IMR-90 (cell line): ENCODE results near the gene ADARB2. TPM values are rescaled to one million over a fixed set of nuclear protein-coding genes. Genes with fewer than 3 reads are reported as not detected.

Experiments used
- ATAC-seq: fragments of 200-7000 bp; cut with Tn5 transposase; 2 replicates; pipeline ENCODE4 v1.9.1; 2020; ENCODE audit warnings: low read depth, mild to moderate bottlenecking, moderate library complexity
- BruUV-seq: library from RNA; stranded (reverse); fragments of 400-500 nt; replicated peaks from 2 replicates; lab custom pipeline; 2021; lab: Mats Ljungman, UMichigan
- CTCF ChIA-PET: fragments of 300-600 bp; formaldehyde crosslinking; extraction: SDS; loops from one replicate; lab custom pipeline; 2021; ENCODE audit warnings: antibody characterized with exemption; lab: Yijun Ruan, JAX
- POLR2A ChIA-PET: fragments of 300-600 bp; sonication (Branson Sonifier 250); formaldehyde crosslinking; loops from one replicate; lab custom pipeline; 2022; ENCODE audit warnings: antibody characterized with exemption; ENCODE audit not compliant: unreplicated experiment; lab: Charles Lee
- DNase-seq: peaks from one replicate; pipeline ENCODE4 v3.0.0; 2013
- H2AFZ ChIP-seq: replicated peaks from 2 replicates; pipeline ENCODE3; 2013; ENCODE audit warnings: low read length, mild to moderate bottlenecking; ENCODE audit not compliant: poor library complexity
- H2AK5ac ChIP-seq: 2 replicates; pipeline ENCODE4 v1.6.1; 2013; ENCODE audit warnings: low read depth, low read length, inconsistent platforms
- H2AK9ac ChIP-seq: replicated peaks from 2 replicates; pipeline ENCODE3; 2013; ENCODE audit warnings: mild to moderate bottlenecking, low read depth, low read length, moderate library complexity; ENCODE audit not compliant: poor library complexity
- H2BK120ac ChIP-seq: 2 replicates; pipeline ENCODE4 v1.6.1; 2013; ENCODE audit warnings: low read depth, low read length, inconsistent platforms
- H2BK15ac ChIP-seq: 3 replicates; pipeline ENCODE4 v1.6.1; 2013; ENCODE audit warnings: low read depth, low read length, inconsistent platforms
- H2BK20ac ChIP-seq: 2 replicates; pipeline ENCODE4 v1.6.1; 2013; ENCODE audit warnings: low read depth, mild to moderate bottlenecking, inconsistent platforms, low read length, moderate library complexity
- H2BK5ac ChIP-seq: 2 replicates; pipeline ENCODE4 v1.6.1; 2013; ENCODE audit warnings: mild to moderate bottlenecking, low read depth, low read length, inconsistent platforms; ENCODE audit not compliant: poor library complexity, severe bottlenecking
- H3K14ac ChIP-seq: replicated peaks from 2 replicates; pipeline ENCODE4 v1.6.1; 2013; ENCODE audit warnings: low read depth, low read length, inconsistent platforms
- H3K18ac ChIP-seq: 2 replicates; pipeline ENCODE4 v1.6.1; 2013; ENCODE audit warnings: low read depth, low read length, control low read depth
- H3K23ac ChIP-seq: 2 replicates; pipeline ENCODE4 v1.6.1; 2013; ENCODE audit warnings: low read depth, low read length, inconsistent platforms
- H3K27ac ChIP-seq: 2 replicates; pipeline ENCODE4 v1.5.1; 2013; ENCODE audit warnings: mild to moderate bottlenecking, control low read depth, low read length; ENCODE audit not compliant: insufficient read depth
- H3K27me3 ChIP-seq: 2 replicates; pipeline ENCODE4 v1.6.1; 2013; ENCODE audit warnings: low read length; ENCODE audit not compliant: control insufficient read depth, insufficient read depth
- H3K36me3 ChIP-seq: 2 replicates; pipeline ENCODE4 v1.6.1; 2013; ENCODE audit warnings: low read length, mixed read lengths; ENCODE audit not compliant: control insufficient read depth, insufficient read depth
- H3K4ac ChIP-seq: 2 replicates; pipeline ENCODE4 v1.6.1; 2013; ENCODE audit warnings: low read depth, low read length, inconsistent platforms
- H3K4me1 ChIP-seq: 2 replicates; pipeline ENCODE4 v1.6.1; 2013; ENCODE audit warnings: low read length, mixed read lengths; ENCODE audit not compliant: control insufficient read depth, insufficient read depth
- H3K4me2 ChIP-seq: 2 replicates; pipeline ENCODE4 v1.6.1; 2013; ENCODE audit warnings: low read depth, mild to moderate bottlenecking, control low read depth, low read length, moderate library complexity
- H3K4me3 ChIP-seq: 2 replicates; pipeline ENCODE4 v1.5.1; 2013; ENCODE audit warnings: low read depth, mild to moderate bottlenecking, control low read depth, low read length, moderate library complexity; ENCODE audit not compliant: insufficient read depth
- H3K56ac ChIP-seq: 2 replicates; pipeline ENCODE4 v1.6.1; 2013; ENCODE audit warnings: low read length, inconsistent platforms; ENCODE audit not compliant: insufficient read depth; ENCODE audit errors: extremely low read depth
- H3K79me1 ChIP-seq, 2 experiments: 2 replicates each; pipeline ENCODE4 v1.6.1; 2013; ENCODE audit warnings: low read length in 2 of 2, inconsistent platforms in 1 of 2, low read depth in 1 of 2
- H3K9ac ChIP-seq: 2 replicates; pipeline ENCODE4 v1.6.1; 2013; ENCODE audit warnings: low read depth, low read length, control low read depth
- H3K9me1 ChIP-seq: 2 replicates; pipeline ENCODE4 v1.6.1; 2013; ENCODE audit warnings: low read length, inconsistent platforms; ENCODE audit not compliant: insufficient read depth
- H3K9me3 ChIP-seq: 2 replicates; pipeline ENCODE4 v1.6.1; 2013; ENCODE audit warnings: low read length; ENCODE audit not compliant: control insufficient read depth, insufficient read depth
- H4K20me1 ChIP-seq: 2 replicates; pipeline ENCODE4 v1.6.1; 2013; ENCODE audit warnings: low read length, inconsistent platforms; ENCODE audit not compliant: insufficient read depth
- H4K5ac ChIP-seq: 2 replicates; pipeline ENCODE4 v1.6.1; 2013; ENCODE audit warnings: mild to moderate bottlenecking, low read depth, low read length, control low read depth
- H4K8ac ChIP-seq, 2 experiments: 2 replicates each; pipeline ENCODE4 v1.6.1; 2013; ENCODE audit warnings: low read depth in 2 of 2, low read length in 2 of 2, control low read depth in 1 of 2, inconsistent platforms in 1 of 2
- H4K91ac ChIP-seq: 2 replicates; pipeline ENCODE4 v1.6.1; 2013; ENCODE audit warnings: low read depth, low read length, inconsistent platforms; ENCODE audit not compliant: insufficient read depth
- FOS ChIP-seq: fragments of 150-350 bp; IDR thresholded peaks from 2 replicates; pipeline ENCODE4 v1.6.1; 2016; ENCODE audit warnings: low read depth, low read length
- MXI1 ChIP-seq: IDR thresholded peaks from 2 replicates; pipeline ENCODE4 v1.6.1; 2012; ENCODE audit warnings: low read depth, mild to moderate bottlenecking, low read length, moderate library complexity, borderline replicate concordance
- RCOR1 ChIP-seq: IDR thresholded peaks from 2 replicates; pipeline ENCODE4 v1.6.1; 2012; ENCODE audit warnings: mild to moderate bottlenecking, low read length, improper control_type of control experiment; ENCODE audit not compliant: insufficient replicate concordance
- RFX5 ChIP-seq: IDR thresholded peaks from 2 replicates; pipeline ENCODE4 v1.8.0; 2012; ENCODE audit warnings: low read depth, mild to moderate bottlenecking, low read length, moderate library complexity
- WGBS, 2 experiments: methylation state at CpG; one replicate each; pipeline versions ENCODE4 v1.1.5 to v1.1.7; 2013; ENCODE audit warnings: missing lambda C conversion rate in 2 of 2; ENCODE audit not compliant: insufficient read length in 1 of 2; ENCODE audit errors: extremely low coverage in 2 of 2; 5-methylcytosine and 5-hydroxymethylcytosine counted together
- dilution Hi-C: fragments of 300-500 bp; cut with HindIII; formaldehyde crosslinking; loops from one replicate; pipeline ENCODE4 v1.14.3; 2018; ENCODE audit warnings: low sequenced_read_pairs; ENCODE audit not compliant: unreplicated experiment
- in situ Hi-C: fragments of 300-500 bp; cut with MboI; formaldehyde crosslinking; loops from 3 replicates; pipeline ENCODE4 v1.14.3; 2019; ENCODE audit warnings: low sequenced_read_pairs, inconsistent platforms, mixed read lengths
- intact Hi-C: fragments of 100-400 bp; cut with micrococcal nuclease; formaldehyde crosslinking; loops from 2 replicates; pipeline ENCODE4 v1.10.0; 2022
- polyA plus RNA-seq, 3 experiments: library from polyadenylated mRNA; depleted of rRNA; stranded (reverse); fragments of >200 nt; gene quantifications; 2 replicates each; pipeline ENCODE4 v1.2.3, GENCODE V29; 2012; ENCODE audit warnings: low replicate concordance in 1 of 3
- total RNA-seq: library from RNA; depleted of rRNA; stranded (reverse); fragments of >200 nt; gene quantifications from 2 replicates; pipeline ENCODE4 v1.2.3, GENCODE V29; 2012
- TF ChIP-seq, protein P1 (sequence below): conservative IDR thresholded peaks from 2 replicates; pipeline ENCODE4 v1.5.1; 2012; ENCODE audit warnings: mild to moderate bottlenecking, low read depth, low read length, improper control_type of control experiment

The ADARB2 gene
- total and polyA plus RNA-seq, 2 of the 4 experiments (the other 2 are of a cell fraction), result not detected

DNA sequence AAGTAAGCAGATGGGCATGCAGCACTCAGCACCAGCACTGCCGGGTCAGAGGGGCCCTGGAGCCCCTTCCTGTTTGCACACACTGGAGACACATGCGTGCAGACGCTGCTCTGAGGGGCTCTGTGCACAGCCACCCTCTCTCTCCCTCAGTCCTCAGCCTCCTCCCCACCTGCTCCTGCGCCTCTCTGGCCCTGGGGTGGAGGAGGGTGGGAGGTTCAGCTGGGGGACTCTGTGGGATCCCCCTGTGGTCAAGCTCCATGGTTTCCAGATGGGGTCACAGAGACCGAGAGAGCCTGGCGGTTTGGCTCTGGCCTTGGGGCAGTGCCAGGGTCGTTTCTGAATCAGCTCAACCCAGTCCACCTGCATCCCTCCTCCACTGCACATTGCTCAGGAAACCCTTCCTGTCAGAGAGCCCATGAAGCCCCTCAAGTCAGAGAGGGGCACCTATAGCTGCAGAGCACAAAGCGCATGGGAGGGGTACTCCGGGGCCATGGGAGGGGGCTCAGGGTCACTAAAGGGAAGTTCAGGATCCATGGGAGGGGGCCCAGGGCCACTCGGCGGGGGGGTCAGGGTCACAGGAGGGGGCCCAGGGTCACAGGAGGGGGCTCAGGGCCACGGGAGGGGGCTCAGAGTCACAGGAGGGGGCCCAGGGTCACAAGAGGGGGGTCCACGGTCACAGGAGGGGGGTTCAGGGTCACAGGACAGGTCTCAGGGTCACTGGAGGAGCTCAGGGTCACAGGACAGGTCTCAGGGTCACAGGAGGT, 161.7 kb downstream of the ADARB2 start:
- no peaks in the 10 kb centered on the region for H3K27me3 ChIP-seq
- H3K27ac ChIP-seq, result no peak overlapping the region
- ChIA-PET POLR2A (no interaction called here), CTCF (no interaction called here)
- H3K9me1 ChIP-seq, result no peaks in the 10 kb centered on the region
- no peak overlapping the region for H3K14ac ChIP-seq
- no TSS peak for BruUV-seq
- no peak overlapping the region for H2BK120ac ChIP-seq
- H3K4me2 ChIP-seq, result no peak overlapping the region
- no peak overlapping the region for H2BK15ac ChIP-seq
- no peak overlapping the region for H3K4ac ChIP-seq
- intact Hi-C loops (no loop called here), in situ Hi-C loops (no loop called here), dilution Hi-C loops (no loop called here)
- H3K56ac ChIP-seq, result no peak overlapping the region
- no peak overlapping the region for H2BK20ac ChIP-seq
- peaks cover 53% of the 10 kb centered on the region for H3K9me3 ChIP-seq
- no peak overlapping the region for H3K18ac ChIP-seq
- no peak for DNase-seq
- no peak overlapping the region for H3K9ac ChIP-seq
- no peak overlapping the region for H2AK5ac ChIP-seq
- no peaks in the 10 kb centered on the region for H3K79me1 ChIP-seq
- H4K5ac ChIP-seq, result no peak overlapping the region
- no CpG with 5 or more reads among the region's 13 CpGs for WGBS, 2 experiments
- H3K4me1 ChIP-seq, result no peaks in the 10 kb centered on the region
- ATAC-seq, result no peak
- no peak overlapping the region for H4K91ac ChIP-seq
- no peak overlapping the region for H3K4me3 ChIP-seq
- H2BK5ac ChIP-seq, result no peak overlapping the region
- no peak overlapping the region for H3K23ac ChIP-seq
- no peak overlapping the region for H2AFZ ChIP-seq
- no peaks in the 10 kb centered on the region for H3K36me3 ChIP-seq
- H4K8ac ChIP-seq, result no peak overlapping the region
- TF ChIP-seq RFX5 (no peak), RCOR1 (no peak), FOS (no peak), MXI1 (no peak)
- TF ChIP-seq, protein P1, sequence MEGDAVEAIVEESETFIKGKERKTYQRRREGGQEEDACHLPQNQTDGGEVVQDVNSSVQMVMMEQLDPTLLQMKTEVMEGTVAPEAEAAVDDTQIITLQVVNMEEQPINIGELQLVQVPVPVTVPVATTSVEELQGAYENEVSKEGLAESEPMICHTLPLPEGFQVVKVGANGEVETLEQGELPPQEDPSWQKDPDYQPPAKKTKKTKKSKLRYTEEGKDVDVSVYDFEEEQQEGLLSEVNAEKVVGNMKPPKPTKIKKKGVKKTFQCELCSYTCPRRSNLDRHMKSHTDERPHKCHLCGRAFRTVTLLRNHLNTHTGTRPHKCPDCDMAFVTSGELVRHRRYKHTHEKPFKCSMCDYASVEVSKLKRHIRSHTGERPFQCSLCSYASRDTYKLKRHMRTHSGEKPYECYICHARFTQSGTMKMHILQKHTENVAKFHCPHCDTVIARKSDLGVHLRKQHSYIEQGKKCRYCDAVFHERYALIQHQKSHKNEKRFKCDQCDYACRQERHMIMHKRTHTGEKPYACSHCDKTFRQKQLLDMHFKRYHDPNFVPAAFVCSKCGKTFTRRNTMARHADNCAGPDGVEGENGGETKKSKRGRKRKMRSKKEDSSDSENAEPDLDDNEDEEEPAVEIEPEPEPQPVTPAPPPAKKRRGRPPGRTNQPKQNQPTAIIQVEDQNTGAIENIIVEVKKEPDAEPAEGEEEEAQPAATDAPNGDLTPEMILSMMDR, result no peak
- no peak overlapping the region for H2AK9ac ChIP-seq
- H4K20me1 ChIP-seq, result no peaks in the 10 kb centered on the region
